ENCODE results near the gene FAM53B.

Gene FAM53B

DNA sequence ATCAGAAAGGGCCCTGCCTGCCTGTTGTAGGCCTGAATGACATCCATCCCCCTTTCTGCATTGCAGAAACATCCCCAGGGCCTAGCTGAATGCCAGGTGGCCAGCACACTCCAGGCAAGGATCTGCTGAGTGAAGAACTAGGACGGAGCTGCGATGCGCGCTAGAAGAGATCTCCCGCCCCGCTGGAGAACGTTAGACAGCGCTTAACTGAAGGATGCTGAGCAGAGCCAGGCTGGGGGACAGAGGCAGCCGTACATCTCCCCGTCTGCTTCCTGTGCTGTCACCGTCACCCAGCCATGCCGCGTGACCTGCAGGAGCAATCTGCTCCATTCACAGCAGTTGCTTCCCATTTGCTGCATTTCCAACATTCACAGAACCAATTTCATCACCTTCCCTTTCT lies 73.3 kb downstream of the FAM53B start (continued):
- TF ChIP-seq, protein P1, sequence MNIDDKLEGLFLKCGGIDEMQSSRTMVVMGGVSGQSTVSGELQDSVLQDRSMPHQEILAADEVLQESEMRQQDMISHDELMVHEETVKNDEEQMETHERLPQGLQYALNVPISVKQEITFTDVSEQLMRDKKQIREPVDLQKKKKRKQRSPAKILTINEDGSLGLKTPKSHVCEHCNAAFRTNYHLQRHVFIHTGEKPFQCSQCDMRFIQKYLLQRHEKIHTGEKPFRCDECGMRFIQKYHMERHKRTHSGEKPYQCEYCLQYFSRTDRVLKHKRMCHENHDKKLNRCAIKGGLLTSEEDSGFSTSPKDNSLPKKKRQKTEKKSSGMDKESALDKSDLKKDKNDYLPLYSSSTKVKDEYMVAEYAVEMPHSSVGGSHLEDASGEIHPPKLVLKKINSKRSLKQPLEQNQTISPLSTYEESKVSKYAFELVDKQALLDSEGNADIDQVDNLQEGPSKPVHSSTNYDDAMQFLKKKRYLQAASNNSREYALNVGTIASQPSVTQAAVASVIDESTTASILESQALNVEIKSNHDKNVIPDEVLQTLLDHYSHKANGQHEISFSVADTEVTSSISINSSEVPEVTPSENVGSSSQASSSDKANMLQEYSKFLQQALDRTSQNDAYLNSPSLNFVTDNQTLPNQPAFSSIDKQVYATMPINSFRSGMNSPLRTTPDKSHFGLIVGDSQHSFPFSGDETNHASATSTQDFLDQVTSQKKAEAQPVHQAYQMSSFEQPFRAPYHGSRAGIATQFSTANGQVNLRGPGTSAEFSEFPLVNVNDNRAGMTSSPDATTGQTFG (tag by site-specific recombination; IDR thresholded peaks at IDR 0.05; ENCODE audit: borderline replicate concordance), result no peak
- no peak for TF ChIP-seq ZNF2 (tag by site-specific recombination; IDR thresholded peaks at IDR 0.05)
- TF ChIP-seq ZFP37 (tag by site-specific recombination; IDR thresholded peaks at IDR 0.05), result no peak
- no peak for TF ChIP-seq YY1 (tag by site-specific recombination; IDR thresholded peaks at IDR 0.05)
- TF ChIP-seq WT1 (tag by site-specific recombination; IDR thresholded peaks at IDR 0.05), result no peak
- no peak for TF ChIP-seq ZNF146 (tag by site-specific recombination; IDR thresholded peaks at IDR 0.05)

DNA sequence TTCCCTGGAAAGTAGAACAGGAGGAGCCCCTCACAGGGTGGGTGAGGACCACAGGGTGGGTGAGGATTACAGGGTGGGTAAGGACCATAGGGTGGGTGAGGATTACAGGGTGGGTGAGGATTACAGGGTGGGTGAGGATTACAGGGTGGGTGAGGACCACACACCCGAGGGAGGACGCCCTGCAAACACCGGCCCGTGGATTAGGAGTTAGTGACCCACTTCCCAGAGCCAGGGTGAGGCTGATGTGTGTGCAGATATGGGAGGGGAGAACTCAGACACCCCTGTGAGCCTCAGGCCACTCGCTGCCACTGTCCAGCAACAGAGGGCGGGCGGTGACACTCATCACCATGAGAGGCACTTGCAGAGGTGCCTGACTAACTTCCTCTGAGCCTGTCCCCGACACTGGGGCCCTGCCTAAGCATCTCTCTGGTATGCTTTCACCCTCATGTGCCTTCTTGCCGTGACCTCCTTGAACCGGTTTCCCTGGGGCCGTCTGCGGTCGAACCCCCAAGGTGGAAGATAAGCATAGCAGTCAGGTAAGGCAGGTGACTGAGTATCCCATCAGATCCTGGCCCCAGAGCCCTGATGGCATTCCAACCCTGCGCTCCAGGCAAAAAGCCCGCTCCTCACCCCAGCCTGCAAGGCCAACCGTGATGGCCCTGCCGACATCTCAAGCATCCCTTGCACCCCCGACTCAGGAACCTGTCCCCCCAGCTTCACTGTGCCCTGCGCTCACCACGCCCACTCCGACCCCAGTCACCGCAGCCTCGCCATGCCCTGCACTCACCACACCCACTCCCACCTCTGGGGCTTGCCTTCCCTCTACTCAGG lies 74.1 kb downstream of the FAM53B start:
- H3K9me3 ChIP-seq (ENCODE audit: control insufficient read depth, insufficient read depth, low read depth, low read length), result no peaks in the 10 kb centered on the region
- H3K36me3 ChIP-seq (ENCODE audit: control insufficient read depth in 2 of 2, insufficient read depth in 1 of 2, low read length in 2 of 2), result peaks cover 0 to 4% of the 10 kb centered on the region in 2 experiments; a peak in 1 of 3 replicates
- no peak overlapping the region for H3K4me3 ChIP-seq (ENCODE audit: low read depth, low read length)
- CTCF ChIA-PET, result interaction anchor here (0.7 kb wide), 1 partner anchor 7 kb away, joined by 4 read pairs; no protein-coding TSS in a partner anchor
- POLR2A ChIA-PET, result no interaction called here
- no peak overlapping the region for H3K27ac ChIP-seq (ENCODE audit: extremely low read depth, low read depth, low read length)
- H3K4me1 ChIP-seq (ENCODE audit: control insufficient read depth, insufficient read depth, low read length), result no peaks in the 10 kb centered on the region
- TF ChIP-seq ZFHX2 (tag by site-specific recombination; conservative IDR thresholded peaks at IDR 0.05) (peak; percentile 59), EGR2 (tag by site-specific recombination; IDR thresholded peaks at IDR 0.05; ENCODE audit: low read depth) (peak; percentile 49), KLF9 (tag by site-specific recombination; IDR thresholded peaks at IDR 0.05; ENCODE audit: low read depth) (peak; percentile 26; the same call in 1 of the 2 replicates), KLF1 (tag by site-specific recombination; IDR thresholded peaks at IDR 0.05) (peak; percentile 92), ZNF560 (tag by site-specific recombination; IDR thresholded peaks at IDR 0.05; ENCODE audit: borderline replicate concordance) (no peak)
- TF ChIP-seq, protein P2, sequence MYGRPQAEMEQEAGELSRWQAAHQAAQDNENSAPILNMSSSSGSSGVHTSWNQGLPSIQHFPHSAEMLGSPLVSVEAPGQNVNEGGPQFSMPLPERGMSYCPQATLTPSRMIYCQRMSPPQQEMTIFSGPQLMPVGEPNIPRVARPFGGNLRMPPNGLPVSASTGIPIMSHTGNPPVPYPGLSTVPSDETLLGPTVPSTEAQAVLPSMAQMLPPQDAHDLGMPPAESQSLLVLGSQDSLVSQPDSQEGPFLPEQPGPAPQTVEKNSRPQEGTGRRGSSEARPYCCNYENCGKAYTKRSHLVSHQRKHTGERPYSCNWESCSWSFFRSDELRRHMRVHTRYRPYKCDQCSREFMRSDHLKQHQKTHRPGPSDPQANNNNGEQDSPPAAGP (tag by site-specific recombination; IDR thresholded peaks at IDR 0.05), result peak; percentile 99

DNA sequence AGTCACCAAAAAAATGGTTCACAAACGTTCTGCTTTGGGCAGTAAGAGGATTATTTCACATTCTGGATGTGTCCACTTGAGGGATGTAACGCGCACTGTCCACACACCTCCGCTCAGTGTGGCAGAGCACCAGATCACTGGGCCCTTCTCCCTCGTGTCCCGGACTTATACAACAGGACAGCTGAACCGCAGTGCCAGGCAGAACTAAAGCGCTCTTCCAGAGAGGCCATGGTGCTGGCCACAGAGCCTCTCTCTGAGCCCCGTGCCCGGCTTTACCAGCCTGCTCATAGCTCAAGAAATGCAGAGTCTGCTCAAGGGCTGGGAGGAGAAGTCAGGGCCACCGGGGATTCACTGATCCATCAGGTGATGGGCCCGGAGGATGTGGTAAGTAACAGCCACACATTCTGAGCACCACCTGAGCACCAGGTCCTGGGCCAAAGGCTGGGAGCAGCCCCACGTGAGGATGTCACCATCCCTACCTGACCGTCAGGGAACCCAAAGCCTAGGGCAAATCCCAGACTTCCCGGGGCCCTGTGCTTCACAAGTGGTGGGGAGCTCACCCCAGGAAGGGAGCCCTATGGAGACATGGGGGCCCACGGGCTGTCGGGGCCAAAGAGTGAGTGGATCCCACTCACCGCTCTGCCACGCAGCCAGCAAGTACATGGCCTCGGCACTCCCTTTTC lies 74.9 kb downstream of the FAM53B start:
- Histone ChIP-seq H3K36me3 (ENCODE audit: control insufficient read depth in 2 of 2, insufficient read depth in 1 of 2, low read length in 2 of 2) (peaks cover 0 to 4% of the 10 kb centered on the region in 2 experiments; a peak in 1 of 3 replicates), H3K9me3 (ENCODE audit: control insufficient read depth, insufficient read depth, low read depth, low read length) (no peaks in the 10 kb centered on the region), H3K27ac (ENCODE audit: extremely low read depth, low read depth, low read length) (no peak overlapping the region), H3K4me1 (ENCODE audit: control insufficient read depth, insufficient read depth, low read length) (no peaks in the 10 kb centered on the region), H3K4me3 (ENCODE audit: low read depth, low read length) (no peak overlapping the region)
- POLR2A ChIA-PET, result no interaction called here
- TF ChIP-seq ZSCAN30 (tag by site-specific recombination; IDR thresholded peaks at IDR 0.05) (no peak), ZNF157 (tag by site-specific recombination; IDR thresholded peaks at IDR 0.05) (no peak), ZBTB17 (tag by site-specific recombination; IDR thresholded peaks at IDR 0.05) (no peak), YY1 (tag by site-specific recombination; IDR thresholded peaks at IDR 0.05) (no peak), FEZF1 (tag by site-specific recombination; IDR thresholded peaks at IDR 0.05) (no peak), ZNF670 (tag by site-specific recombination; IDR thresholded peaks at IDR 0.05; ENCODE audit: low read depth) (no peak), ZNF335 (tag by site-specific recombination; conservative IDR thresholded peaks at IDR 0.05) (no peak), ZNF354C (tag by site-specific recombination; IDR thresholded peaks at IDR 0.05; ENCODE audit: borderline replicate concordance, low read depth) (no peak), ZNF549 (tag by site-specific recombination; IDR thresholded peaks at IDR 0.05) (no peak)
- TF ChIP-seq, protein P3, sequence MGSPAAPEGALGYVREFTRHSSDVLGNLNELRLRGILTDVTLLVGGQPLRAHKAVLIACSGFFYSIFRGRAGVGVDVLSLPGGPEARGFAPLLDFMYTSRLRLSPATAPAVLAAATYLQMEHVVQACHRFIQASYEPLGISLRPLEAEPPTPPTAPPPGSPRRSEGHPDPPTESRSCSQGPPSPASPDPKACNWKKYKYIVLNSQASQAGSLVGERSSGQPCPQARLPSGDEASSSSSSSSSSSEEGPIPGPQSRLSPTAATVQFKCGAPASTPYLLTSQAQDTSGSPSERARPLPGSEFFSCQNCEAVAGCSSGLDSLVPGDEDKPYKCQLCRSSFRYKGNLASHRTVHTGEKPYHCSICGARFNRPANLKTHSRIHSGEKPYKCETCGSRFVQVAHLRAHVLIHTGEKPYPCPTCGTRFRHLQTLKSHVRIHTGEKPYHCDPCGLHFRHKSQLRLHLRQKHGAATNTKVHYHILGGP (tag by site-specific recombination; IDR thresholded peaks at IDR 0.05), result no peak
- TF ChIP-seq, protein P4, sequence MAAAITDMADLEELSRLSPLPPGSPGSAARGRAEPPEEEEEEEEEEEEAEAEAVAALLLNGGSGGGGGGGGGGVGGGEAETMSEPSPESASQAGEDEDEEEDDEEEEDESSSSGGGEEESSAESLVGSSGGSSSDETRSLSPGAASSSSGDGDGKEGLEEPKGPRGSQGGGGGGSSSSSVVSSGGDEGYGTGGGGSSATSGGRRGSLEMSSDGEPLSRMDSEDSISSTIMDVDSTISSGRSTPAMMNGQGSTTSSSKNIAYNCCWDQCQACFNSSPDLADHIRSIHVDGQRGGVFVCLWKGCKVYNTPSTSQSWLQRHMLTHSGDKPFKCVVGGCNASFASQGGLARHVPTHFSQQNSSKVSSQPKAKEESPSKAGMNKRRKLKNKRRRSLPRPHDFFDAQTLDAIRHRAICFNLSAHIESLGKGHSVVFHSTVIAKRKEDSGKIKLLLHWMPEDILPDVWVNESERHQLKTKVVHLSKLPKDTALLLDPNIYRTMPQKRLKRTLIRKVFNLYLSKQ (tag by site-specific recombination; IDR thresholded peaks at IDR 0.05; ENCODE audit: borderline replicate concordance), result no peak
- CTCF ChIA-PET, result interaction anchor here (0.7 kb wide), 1 partner anchor 8 kb away, joined by 4 read pairs; no protein-coding TSS in a partner anchor
